HL-60 (cell line): ENCODE measurements around the gene MED13L.

Source experiments
- CTCF ChIP-seq: IDR thresholded peaks from one replicate; pipeline ENCODE4 v1.5.1; 2011; ENCODE audit warnings: low read length, control low read depth, inconsistent platforms; ENCODE audit not compliant: insufficient read depth
- GABPA ChIP-seq: IDR thresholded peaks from 2 replicates; pipeline ENCODE4 v1.6.1; 2012; ENCODE audit warnings: low read depth
- POLR2AphosphoS5 ChIP-seq: IDR thresholded peaks from 2 replicates; pipeline ENCODE4 v1.6.1; 2012; ENCODE audit warnings: low read depth

GRCh38 chr12:116310082-116310481, 32.6 kb upstream of the MED13L start:
- TF ChIP-seq GABPA (no peak), CTCF (no peak), POLR2AphosphoS5 (no peak)
